ENCODE measurements around the gene TENT5C.

TENT5C gene

DNA sequence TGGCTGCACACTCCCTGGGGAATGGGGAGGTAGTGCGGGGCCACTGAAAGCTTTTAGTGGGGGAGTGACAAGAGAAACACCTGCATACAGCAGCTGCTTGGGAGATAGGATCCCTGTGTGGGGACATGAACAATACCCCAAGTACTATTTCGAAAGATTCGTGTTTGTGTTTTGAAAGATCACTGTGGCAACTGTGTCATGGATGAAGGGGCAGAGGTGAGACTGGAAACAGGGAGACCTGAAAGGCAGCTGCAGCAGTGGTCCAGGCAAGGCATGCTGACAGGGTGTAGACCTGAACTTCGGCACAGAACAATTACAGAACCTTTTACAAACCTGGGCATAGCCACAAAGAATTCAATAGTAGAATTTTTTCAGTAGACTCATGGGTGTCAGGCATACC, 32.9 kb downstream of the TENT5C start:
- DNase-seq = peak; percentile 10 to 12

DNA sequence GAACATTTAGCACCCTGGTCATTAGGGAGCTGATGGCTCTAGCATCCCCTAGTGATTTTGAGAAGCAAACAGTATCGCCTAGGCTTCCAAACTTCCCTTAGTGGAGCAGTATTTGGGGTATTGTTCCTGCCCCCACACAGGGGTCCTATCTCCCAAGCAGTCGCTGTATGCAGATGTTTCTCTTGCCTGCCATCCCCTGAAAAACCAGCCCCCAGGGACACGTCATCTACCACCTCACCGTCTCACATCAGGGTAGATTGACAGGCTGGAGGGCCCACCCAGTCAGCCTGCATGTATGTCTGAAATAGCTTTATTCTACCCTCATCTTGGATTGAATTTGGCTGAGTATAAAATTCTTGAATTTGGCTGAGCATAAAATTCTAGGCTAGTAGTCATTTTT, 33.9 kb downstream of the TENT5C start:
- DNase-seq = no peak

DNA sequence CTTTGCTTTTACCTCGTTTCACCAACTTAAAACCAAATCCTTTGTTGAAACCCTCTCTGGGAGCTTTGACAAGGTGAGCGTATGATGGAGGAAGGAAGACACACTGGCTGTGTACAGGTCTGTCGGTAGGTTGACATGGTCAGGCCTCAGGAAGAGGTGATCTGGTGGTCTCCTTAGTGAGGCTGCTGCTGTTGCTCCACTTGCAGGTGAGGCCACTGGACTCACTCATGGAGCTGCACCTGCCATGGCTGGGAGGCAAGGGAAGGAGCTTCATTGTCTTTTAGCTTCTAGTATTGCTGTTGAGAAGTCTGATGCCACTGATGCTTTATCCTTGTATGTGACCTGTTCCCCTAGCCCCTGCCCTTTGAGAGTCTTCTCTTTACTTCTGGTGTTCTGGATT, 35.7 kb downstream of the TENT5C start:
- DNase-seq = no peak

DNA sequence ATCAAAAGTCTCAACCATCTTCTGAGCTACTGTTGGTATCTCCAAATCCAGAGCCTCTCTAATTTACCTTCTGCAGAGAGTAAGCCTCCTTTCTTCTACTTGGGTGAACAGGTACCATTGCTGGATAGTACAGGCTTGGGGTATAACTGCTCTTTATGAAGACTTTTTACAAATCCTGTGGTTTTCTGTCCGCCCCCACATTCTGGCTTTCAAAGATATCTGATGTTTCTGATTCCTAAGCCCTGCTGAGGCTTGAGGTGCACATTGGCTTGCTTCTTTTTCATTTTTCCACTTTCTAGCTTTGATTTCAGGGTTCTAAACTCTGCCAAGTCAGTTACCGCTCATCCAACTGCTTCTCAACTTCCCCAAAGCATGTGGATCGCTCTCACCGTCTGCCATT, 37.1 kb downstream of the TENT5C start:
- DNase-seq = no peak

DNA sequence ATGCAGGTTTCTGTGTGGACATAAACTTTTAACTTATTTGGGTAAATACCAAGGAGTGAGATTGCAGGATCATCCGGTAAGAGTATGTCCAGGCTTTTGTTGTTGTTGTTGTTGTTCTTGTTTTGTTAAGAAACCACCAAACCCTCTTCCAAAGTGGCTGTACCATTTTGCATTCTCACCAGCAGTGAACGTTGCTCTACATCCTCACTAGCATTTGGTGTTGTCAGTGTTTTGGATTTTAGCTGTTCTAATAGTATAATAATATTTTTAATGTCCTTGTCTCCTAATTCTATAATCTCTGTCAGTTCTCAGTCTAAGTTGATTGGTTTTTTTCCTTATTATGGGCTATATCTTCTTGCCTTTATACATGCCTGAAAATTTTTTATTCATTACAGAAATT, 37.8 kb downstream of the TENT5C start:
- DNase-seq = no peak

DNA sequence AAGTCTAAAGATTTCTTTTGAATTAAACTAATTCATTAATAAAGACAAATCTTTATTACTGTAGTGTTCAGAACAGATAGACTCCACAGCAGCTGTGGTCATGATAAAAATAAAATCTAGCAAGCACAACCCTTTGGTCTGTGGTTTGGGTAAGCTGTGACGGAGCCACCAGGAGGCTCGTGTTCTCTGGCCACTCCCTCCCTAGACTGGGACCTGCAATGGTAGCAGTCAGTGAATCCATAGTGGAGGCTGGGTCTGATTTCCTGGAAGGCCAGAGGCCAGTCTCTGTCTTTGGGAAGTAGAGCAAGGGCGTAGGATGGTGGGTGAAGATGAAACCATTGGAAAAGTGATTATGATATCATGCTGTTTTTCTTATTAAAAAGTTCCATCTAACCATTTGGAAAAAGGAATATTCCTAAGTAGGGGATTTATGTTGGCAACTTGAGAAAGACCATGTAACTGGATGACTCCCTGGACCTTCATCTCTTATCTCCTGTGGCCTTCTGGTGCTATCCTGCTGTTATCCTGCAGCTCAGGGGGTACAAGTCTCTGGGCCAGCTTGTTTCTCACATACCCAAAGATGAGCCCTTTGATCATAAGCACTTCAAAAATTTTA, 39.0 kb downstream of the TENT5C start:
- no peak for DNase-seq

DNA sequence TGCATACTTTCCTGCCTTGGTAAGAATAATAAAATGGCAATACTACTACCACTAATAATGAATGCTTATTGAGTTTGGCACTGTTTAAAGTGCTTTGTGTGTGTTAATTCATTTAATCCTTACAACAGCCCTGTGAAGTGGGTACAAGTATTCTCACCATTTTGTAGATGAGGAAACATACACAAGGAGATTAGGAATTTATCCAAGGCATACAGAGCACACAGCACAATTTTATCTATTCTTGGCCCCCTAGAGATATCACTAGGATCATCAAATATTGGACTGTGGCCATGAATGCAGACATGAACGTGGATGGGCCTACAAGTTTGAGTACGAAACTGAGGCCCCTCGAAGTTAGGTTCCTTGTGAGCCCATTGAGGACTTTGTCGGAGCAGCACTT, 39.5 kb downstream of the TENT5C start:
- DNase-seq = no peak

DNA sequence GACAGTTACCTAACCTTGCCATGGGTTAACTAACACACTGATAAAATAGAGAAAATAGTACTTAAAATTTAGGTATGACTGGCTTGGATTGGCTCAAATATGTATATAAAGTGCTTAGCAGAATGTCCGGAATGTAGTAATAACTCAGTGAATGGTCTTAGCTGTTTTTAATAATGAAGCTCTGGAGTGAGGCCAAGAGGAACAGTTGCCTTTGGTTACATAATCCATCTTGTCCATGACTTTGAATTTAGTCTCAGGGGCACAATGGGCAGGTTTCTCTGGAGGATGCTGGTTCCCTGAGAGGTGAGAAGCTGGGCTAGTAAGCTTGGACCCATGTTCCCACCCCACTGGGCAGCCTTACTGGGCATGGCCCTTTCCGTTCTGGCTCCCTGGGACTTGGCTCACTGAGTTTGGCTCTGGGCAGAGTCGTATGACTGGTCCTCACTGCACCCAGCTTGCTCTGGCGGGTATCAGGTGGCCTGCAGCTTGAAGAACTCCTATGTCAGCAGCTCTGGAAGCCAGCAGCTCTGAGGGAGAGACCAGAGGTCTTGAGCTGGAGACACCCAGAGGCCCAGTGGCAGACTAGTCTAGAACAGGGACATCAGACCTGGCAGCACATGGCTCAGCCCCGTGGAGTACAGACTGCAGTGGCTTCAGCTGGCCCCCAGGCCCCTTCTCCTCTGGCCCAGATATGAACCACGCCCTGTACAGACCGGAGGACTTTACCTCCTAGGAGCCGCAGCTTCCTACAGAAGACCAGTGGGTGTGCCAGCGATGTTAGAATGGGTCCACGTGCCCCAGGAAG, 40.4 kb downstream of the TENT5C start:
- DNase-seq = no peak

DNA sequence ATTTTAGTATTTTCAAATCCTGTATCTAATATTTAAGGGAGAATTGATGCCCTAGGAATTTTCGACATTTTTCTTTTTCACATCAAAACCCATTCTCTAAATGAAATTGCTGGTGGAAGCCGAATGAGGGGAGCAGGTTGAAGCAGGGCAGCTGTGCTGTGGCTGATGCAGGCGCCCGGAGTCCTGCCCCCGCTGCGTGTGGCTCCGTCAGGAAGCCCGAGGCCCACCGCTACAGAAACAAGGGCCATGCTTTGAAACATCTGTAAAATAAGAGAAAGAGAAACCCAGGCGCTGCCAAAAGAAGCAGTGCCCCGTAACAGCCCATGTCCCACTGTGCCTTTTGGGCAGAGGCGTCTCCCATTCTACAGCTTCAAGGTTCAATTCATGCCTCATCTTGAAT, 41.1 kb downstream of the TENT5C start:
- no peak for DNase-seq

DNA sequence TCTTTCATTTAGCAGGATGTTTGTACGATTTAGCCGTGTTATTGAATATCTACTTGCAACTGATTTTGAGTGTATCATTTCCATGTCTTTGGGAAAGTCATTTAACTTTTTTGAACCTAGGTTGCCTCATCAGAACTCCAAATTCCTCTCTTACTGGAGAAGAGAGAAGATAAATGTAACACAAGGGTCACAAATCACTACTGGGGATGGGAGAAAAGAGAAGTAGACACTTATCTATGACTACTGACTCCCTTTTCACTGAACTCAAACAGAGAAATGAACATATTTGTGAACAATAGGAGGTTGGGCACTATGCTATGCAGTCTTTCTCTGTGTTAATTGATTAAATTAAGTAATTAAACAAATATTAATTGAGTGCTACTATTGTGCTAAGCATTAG, 42.2 kb downstream of the TENT5C start:
- DNase-seq = no peak

DNA sequence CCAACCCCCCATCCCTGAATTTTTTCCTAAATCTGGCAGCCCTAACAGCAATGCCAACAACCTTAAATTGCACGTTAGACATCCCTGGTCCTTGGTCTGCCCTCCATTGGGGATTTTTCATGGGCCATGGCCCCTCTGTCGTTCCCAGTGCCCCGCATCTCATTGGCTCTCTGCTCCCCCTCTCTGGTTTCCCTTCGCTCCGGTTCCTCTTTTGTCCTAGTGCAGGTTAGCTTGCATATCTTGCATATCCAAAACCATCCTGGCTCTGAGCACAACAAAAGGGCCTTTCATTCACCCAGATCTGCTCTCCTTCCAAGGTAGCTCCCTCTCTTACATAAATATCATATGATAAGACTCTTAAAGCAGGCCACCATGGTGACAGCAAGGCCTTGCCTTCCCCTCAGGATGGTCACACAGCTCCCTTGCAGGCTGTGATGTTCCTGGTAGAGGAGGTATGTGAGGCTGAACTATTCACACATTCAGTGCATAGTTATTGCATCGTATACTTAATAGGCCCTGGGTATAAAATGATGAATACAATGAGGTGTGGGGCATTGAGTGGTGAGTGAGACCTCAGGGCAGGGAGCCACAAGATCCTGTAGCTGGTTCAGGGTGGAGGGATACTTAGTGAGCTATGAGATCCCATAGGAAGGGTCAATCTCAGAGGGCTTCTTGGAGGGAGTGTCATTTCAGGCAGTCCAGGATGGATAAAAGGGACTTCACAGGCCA, 45.2 kb downstream of the TENT5C start:
- DNase-seq = no peak

DNA sequence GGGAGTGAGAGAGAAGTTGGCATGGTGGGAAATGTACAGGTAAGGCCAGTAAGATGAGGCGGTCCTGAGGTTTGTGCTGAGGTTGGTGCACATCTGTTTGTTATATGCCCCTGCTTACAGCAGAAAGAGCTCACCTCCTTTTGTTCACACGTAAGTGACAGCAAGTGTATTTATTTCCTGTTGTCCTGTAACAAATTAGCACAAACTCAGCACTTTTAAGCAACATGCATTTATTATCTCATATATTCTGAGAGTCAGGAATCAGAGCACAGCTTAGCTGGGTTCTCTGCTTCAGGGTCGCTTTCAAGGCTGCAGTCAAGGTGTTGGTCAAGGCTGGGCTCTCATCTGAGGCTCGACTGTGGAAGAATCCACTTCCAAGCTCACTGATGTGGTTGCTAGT, 45.8 kb downstream of the TENT5C start:
- DNase-seq = no peak

DNA sequence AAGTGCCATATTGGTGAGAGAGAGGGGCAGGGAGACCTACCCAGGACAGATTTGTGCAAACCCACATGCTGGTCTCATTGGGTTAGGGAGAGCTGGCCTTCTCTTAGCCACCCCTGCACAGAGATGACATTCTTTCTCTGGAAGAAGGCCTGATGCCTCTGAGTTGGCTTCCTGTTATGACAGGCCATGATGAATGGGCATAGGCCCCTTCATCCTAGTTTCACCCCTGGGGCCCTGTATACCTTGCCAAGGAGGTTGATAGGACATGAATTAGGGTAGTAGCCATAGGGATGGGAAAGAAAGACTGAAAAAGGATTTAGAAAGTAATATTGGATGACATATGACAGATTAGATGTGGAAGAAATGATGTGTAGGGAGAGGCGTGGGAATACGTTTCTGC, 46.6 kb downstream of the TENT5C start:
- DNase-seq = no peak

DNA sequence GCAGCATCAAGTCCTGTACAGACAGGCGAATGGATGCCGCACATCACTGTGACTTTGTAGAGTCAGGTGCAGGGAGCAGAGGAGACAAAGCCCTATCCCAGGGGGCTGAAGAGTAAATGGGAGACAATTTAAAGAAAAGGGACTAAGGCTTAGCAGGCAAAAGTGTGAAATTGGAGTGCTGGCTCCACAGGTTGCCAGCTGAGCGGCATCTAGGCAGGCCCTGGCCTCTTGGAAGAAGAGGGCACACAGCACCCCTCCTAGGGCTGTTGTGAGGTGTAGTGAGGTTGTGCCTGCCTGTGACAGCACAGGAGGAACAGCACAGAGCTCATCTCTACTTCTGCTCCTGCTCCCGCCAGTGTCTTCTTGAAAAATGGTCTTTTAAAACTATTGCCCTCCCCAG, 47.3 kb downstream of the TENT5C start:
- DNase-seq = no peak

DNA sequence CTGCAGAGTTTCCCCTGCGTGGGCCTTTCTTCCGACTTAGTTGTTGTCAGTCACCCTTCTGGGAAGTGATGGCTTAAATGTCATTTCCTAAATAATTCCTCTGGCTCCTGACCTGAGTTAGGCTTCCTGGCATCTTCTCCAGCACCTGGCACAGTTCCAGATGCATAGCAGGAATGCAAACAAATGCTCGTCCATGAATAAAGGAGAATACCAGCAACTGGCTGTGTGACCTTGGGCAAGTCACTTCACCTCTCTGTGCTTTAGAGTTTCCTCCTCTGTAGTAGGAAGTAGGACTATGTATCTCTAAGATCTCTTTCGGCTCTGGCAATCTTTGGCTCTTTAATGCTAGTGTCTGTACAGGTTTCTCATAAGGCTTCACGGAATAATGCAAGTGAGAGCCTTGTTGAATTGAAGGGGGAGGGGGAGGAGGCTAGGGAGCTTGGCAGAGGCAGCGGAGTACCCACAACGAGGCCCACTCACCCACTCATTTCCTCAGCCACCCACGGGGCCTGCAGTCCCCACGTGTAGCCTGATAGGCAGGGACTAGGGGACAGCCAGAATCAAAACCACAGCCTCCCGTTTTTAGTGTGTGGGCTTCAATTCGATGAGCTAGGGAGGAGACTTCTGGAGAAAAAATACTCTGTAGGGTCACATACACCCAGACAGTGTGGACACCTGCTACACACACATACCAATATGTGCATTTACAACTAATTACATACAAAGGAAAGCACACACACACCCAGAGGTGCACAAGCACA, 48.1 kb downstream of the TENT5C start:
- no peak for DNase-seq

DNA sequence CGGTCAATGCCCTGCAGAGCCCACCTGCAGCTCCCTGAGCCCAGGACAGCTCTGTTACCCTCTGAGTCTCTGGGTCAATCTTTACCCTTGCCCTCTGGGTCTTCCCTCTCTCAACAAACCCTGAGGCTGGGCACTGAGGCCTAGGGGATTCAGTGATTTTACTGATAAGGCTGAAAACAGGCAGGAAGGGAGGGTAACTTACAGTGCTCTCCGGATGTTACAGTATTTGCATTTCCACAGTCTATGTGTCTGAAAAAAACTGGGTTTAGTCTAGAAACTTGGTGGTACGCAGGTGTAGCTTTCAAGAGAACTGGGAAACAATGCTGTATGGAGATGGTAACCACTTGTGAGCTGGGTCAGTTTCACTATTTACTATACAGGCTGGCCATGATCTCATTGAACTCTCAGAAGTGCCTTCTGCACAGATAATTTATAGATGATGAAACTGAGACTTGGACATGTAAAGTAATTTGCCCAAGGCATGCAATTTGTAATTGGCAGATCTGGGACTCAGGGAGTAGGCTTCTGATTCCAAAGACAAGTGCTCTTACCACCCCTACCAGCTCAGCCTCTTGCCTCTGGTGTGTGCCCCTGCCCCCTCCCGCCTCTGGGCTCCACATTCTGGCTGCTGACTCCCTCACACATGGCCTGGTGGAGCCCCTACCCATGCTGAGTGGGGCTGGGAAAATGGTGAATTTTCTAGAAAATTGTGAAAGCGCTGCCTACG, 48.8 kb downstream of the TENT5C start:
- DNase-seq = no peak

DNA sequence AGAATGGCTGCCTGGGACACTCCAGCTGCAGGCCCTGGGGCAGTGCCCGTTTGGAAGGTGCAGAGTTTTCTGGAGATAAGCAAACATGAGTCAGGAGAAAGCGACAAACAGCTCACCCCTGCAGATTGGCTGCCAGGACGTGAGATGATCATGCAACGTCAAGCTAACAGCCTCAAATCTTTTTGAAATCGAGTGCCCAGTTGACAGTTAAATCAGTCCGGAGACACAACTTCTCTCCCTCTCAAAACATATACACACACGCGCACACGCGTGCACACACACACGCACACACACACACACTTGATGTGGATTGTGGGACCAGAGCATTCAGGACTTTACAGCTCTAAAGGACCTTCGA, 49.4 kb downstream of the TENT5C start:
- DNase-seq = no peak

DNA sequence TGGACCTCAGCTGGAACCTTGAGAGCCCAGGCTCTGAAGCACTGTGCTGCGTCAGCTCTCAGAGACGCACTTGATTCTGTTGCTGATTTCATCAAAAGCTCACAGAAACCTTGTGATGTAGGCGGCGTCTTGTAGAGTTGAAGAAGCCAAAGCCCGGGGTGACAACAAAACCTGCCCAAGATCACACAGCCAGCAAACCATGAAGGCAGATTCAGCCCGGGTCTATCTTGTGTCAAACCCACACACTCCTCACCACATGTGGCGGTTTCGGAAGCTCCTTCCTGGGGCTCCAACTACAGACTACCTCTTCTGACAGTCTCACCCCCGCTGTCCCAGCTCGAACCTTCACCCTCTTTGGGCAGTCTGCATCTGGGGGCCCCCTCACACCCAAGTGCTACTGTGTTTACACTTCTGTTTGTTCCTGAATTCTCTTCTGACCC, 50.4 kb downstream of the TENT5C start:
- no peak for DNase-seq

DNA sequence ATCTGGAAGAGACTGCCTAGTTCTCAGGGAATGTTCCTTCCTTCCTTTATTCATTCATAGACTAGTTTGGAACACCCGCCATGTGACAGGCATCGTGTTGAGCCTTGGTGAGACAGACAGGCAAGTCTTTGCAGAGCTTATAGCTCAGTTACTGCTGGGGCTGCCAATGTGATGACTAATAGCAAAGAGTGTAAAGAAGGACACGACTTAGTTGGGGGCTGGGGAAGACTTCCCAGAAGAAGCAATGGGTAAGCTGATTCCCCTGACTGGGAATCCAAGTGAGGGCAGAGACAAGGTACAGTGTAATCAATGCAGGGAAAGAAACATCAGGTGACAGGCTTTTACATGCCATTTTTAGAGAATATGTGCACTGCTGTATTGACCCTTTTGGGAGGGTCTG, 51.2 kb downstream of the TENT5C start:
- no peak for DNase-seq

DNA sequence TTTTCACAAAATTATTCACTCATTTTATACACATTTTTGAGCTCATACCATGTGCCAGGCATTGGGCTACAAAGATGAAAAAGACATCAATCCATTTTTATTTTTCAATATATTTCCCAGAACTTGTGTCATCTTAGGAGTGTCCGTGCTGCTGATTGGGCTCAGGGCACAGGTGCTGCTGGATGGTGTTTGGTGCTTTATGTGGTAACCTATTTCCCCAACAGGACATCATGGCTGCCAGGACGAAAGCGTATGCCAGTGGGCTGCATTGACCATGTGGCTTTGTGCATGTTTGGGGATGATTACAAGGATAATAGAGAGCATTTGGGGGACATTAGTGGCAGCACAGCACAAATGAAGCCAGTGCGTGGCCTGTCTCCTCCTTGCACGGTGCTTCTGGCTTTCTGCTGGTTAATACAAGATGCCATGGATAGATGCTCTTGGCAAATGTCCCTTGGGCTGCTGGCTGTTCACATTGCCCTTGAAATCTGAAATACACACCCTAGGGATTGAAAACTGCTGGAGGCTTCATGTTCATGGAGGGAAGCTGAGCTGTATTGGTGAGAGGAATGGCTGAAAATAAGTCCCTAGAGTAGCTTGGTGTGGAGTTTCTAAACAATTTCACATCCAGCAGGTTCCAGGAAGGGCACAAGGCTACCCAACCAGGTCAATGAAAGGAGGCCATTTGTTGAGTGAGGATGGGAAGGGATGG, 52.3 kb downstream of the TENT5C start:
- DNase-seq = no peak

DNA sequence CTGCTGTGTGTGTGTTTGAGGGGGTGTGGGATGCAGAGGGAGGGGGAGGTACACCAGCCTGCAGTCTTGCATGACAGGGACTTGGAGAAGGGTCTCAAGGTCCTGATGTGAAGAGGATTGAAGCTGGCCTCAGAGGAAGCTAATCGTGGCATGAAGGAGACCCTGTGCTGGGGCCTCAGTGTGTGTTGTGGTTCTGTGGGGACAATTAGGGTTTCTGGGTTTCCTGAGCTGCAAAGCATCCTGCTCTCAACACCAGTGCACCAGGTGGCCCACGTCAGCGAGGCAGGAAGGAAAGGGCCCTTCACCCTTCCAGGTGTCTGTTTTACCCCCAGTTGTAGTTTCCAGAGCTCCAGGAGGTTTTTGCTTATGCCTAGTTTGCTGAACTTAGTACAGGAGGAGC, 52.8 kb downstream of the TENT5C start:
- DNase-seq = no peak
